Muscle of back (tissue), 11 donors: ENCODE data around the gene ATXN1. TPM values are rescaled to one million over a fixed set of nuclear protein-coding genes. Genes with fewer than 3 reads are reported as not detected.
A peak's percentile ranks its signal among the peaks of the same experiment; 100 is the strongest.

Source experiments
- DNase-seq, 3 donors: peaks; one replicate each; pipeline versions ENCODE4 v3.0.0 to v3.0.0-alpha.2; 2013
- polyA plus RNA-seq, 10 donors: library from polyadenylated mRNA; unstranded; fragments of 120-200 nt; gene quantifications; one replicate each; pipeline ENCODE4 v1.2.1, GENCODE V29; 2013; ENCODE audit not compliant: insufficient read length in 10 of 10

The ATXN1 gene
- polyA plus RNA-seq, 10 donors = 13.6 to 16.9 (median 15.0) TPM

DNA sequence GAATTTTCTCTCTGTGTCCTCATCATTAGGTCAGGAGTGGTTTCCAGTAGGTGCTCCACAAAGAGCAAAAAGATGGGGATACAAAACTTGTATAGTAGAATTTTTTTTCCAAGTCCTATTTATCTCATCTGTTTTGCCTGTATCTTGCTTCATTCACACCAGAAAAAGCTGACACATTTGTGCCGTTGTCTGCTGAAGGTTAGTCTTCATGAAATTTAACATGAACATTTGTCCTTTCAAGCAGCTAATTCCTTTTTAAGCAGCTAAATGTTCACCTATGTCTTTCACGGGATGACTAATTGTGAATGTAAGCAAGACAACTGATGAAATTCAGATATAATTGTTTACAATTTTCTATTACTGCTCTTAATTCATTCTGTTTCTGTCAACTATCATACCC lies 83.8 kb downstream of the ATXN1 start:
- no peak for DNase-seq

DNA sequence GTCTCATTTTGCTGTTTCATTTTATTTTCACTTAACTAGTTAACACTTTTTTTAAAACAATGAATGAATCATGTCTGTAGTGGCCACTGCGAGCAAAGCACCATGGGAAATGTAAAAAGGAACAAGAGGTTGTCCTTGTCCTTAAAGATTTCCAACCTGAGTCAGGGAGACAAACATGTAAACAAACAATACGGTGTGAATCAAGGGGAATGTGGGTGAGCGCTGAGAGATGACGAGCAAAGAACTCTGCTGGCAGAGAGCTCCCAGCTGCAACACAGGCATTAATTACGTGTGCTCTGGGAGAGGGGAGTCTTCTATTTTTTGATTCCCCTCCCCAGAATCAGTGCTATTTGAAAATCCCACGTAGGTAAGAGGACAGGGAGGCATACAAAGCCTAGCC lies 84.3 kb downstream of the ATXN1 start:
- DNase-seq = no peak

DNA sequence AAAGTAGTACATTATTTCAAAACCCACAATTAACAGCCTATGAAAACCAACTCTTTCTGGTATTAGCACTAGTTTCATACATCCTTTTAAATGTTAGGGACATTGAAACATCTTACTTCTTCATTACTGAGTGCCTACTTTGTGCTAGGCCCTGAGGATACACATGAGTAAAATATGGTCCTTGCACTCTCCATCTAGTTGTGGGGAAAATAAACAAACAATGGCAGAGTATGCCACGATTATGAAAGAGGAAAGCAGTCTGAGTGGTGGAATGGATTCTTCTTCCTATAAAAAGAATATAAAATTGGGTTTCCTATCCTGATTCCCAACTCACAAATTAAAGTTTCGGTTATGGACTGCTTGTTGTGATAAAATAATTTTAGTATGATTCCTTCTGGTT lies 84.9 kb downstream of the ATXN1 start:
- DNase-seq = no peak

DNA sequence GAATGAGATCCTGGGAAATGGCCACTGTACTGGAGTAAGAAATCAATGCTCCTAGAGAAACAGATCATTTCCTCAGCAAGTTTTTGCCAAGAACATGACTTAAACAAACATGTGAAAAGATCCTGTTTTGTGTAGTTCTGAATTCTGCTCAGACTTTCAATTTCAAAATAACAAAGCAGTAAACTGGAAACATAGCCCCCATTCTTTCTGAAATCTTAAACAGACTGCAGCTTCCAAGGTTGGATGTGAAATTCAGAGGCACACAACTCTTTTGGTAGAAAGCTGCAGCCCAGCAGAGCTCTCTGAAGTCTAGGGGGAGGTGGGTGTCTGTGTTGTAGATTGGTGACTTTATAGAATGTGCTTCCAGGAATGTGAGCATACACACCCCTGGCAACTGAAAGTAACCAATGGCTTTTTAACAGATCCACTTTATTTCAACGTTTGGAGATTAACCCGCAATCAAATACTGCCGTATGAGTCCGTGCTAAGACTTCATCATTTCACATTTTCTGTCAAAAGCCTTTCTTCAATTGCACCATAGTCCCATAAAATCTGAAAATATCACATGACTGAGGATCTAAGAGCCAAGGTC lies 86.4 kb downstream of the ATXN1 start:
- DNase-seq = peak in 1 of 3 donors; percentile 57

DNA sequence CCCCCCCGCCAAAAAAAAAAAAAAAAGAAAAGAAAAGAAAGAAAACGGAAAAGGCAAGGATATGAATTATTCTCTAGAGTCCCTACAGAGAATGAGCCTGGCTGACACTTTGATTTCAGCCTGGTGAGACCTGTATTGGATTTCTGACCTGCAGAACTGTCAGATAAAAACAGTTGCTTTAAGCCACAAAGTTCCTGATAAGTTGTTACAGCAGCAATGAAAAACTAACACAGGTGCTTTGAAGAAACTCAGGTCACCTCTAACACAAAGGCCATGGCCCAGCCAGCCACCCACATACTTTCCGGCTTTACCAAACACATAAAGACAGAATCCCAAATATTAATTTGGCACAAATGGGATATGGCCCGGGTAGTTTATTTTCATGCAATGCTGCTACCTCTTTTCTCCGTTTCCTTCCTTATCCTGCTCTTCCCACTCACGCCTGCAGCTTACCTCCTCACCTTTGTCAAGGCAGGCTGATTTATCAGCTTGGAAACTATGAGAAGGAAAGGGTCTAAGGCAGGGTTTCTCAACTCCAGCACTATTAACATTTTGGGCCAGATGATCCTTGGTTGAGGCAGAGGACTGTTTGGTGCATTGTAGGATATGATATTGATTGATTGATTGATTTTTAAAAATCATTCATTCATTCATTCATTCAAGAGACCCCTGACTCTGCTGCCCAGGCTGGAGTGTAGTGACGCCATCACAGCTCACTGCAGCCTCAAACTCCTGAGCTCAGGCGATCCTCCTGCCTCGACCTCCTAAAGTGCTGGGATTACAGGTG lies 88.1 kb downstream of the ATXN1 start:
- DNase-seq = no peak

DNA sequence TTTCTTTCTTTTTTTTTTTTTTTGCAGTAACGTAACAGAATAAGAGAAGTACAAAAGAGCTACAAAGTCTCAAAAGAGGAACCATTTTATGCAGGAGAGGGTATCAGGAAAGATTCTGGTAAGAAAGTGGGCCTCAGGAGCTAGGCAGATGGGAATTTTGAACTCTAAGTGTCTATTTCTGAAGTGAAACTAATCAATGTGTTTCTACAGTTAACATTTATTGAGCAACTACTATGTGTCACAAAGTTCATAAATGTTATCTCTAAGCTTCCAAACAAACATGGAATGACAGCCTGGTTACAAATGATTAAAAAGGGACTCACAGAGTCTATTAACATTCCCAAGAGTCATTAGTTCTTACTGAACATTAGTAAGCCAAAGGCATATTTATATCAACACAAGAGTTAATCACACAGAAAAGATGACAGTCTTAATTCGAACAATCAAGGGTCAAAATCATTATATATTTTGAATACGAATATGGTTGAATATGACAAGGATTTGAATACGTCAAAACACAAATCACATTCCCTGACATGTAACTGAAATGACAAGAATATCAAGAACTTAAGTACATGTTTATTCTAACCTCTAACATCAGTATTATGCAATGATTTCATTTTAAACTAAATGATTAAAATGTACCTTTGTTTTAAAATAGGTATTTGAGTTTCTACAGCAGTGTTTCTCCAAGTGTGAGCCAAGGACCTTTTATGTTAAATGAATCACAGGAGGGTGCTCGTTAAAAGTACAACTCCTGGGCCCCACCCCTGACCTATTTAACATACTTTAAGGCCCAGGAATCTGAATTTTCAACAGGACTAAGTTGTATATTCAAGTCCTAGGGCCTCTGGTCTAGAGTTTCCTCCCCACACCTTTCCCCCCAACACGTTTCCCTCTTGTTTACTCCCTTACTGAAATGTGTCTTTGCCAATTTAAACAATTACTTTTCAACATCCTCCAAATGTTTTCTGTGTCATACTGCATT lies 89.7 kb downstream of the ATXN1 start:
- DNase-seq = no peak

DNA sequence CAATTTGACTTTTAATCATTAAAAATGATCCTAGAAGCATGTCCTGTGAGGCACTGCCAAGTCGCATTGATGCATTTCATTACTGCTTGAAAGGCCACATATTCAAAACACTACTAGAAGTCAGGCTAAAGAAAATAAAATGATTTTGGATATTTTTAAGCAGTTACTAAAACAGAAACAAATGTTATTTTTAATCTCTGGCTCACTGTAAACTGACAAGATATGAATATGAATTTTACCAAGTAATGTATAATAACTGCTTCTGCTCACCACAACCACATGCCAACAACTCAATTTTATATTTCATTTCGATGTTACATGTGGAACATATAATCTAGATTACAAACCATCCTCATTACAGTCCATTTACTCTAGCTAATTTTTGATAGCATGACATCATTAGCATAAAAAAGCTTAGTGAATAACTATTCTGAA lies 90.6 kb downstream of the ATXN1 start:
- DNase-seq = no peak

DNA sequence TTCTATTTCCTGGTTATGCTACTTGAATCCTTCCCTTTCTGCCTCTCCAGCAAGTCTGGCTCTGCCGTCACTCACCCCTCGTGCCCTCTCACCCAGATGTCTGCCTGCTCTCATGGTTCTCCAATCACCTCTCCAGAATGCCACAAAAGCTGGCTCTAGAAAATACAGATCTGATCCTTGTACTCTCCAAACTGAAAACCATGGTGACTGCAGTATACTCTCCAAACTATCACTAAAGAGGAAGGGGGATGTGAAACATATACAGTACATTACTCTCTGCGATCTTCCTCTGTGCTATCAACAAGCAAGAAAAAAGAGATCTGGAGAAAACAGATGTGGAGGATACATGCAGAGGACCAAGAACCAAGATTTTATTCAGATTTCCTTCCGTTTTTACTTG lies 91.1 kb downstream of the ATXN1 start:
- DNase-seq = peak in 1 of 3 donors; percentile 42

DNA sequence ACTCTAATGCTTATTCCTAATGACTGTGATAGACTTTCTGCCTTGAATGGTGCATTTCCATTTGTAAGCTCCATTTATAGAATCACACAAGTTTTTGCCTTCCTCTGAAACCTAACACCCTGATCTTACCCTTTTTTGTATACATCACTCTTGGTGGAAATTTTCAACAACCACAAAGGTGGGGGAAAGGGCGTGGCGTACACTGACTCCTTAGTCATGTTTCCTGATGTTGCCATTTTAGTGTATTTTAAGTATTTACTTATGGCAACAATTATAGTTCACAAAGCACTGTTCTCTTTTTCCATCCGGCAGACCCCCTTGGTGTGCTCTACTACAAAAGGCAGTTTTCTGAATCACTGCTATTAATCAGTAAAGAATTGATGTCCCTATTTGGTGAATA lies 92.0 kb downstream of the ATXN1 start:
- no peak for DNase-seq

DNA sequence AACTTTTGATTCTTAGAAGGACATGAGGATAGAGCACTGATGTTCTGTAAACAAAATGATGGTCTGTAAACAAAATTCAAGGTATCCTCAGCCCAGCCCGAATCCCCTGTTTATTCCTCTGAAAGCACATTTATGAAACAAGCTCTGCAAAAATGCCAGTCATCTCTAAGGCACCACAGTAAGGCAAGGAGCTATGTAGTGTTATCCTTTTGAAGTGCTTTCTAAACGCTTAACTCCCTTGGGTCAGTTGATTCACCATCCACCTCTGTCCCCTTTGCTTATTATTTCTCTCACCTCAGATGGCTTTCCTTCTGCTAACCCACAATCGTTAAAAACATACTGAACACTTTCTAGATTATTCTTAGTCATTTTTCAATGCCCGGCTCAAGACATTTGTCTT lies 93.8 kb downstream of the ATXN1 start:
- DNase-seq = no peak

DNA sequence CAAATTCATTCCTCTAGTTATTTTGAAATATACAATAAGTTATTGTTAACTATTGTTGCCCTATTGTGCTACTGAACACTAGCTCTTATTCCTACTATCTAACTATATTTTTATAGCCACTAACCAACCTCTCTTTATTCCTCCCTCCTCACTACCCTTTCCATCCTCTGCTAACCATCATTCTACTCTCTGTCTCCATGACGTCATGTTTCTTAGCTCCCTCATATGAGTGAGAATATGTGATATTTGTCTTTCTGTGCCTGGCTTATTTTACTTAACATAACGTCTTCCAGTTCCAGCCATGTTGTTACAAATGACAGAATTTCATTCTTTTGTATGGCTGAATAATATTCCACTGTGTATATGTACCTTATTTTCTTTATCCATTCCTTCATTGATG lies 95.3 kb downstream of the ATXN1 start:
- no peak for DNase-seq

DNA sequence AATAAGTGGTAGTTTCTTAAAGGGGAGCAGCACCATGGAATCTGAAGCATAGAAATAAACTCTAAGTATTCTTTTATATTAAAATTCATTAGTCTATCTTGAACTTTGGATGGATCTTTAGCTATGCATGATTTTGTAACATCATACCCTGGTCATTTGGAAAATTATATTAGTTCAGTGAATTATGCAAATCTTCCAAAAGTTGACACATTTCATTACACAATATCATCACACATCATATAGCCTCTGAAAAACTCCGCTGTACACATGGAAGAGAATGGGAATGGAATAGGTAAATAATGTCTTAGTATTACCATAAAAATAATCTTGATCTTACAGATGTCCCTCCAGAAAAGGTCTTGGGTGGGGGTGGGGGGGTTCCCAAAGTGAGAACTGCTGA lies 96.1 kb downstream of the ATXN1 start:
- DNase-seq = no peak

DNA sequence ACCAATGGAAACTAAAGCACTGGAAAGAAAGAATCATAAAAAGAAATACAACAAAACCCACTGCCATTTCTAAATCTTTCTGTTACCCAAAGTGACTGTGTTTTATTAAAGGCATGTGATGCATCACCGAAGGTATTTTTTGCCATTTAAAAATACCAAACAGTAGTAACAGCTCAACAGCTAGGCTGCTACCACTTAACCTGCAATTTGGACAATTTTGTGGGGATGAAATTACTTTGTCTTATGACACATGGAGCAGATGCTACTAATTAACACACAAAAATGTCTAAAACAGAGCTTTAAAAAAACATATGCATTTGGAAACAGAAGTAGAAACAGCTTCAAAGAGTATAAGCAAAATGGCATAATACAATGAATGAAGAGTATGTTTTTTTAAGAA lies 97.4 kb downstream of the ATXN1 start:
- no peak for DNase-seq

DNA sequence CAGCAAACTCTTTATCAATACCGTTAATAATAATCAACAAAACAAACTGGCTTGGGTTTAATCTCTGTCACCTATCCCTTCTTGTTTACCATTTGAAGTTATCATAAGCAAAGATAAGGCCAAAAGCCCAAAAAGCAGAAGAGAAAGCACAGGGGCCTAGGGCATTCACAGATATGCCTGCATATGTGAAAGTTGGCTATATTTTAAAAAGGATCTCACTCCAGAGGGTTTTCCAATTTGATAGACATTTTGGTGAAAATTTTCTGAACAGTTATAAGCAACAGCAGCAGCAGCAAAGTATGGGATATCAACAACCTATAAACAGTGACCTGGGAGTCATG lies 101.1 kb downstream of the ATXN1 start:
- no peak for DNase-seq

DNA sequence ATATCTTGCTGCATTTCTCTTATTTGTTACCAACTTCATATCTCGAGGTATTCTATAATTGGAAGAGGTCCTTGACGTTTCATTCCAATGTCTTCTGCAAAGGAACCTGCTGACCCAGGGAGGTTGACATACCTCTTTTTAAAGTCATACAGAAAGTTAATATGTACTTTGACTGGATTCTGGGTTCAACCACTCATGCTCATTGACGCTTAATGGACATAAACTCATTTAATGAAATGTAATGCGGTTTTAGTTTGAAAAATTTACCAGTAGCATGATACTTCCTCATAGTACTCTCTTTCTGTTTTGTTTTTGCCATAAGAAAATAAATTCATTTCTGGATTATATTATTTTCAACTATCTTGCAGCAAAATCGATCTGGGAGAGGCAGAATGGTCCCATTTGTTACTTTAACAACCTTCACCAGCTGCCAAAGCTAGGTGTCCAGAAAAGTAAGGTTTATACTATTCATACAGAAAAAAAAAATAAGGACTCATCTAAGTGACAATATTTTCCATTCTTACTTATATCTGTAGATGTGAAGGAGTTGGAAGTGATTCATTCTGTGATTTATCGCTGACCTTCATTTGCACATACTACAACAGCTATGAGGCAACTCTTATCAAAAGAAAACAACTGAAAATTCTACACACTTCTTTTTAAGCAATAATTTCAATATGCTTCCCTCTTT lies 101.6 kb downstream of the ATXN1 start:
- DNase-seq = no peak

DNA sequence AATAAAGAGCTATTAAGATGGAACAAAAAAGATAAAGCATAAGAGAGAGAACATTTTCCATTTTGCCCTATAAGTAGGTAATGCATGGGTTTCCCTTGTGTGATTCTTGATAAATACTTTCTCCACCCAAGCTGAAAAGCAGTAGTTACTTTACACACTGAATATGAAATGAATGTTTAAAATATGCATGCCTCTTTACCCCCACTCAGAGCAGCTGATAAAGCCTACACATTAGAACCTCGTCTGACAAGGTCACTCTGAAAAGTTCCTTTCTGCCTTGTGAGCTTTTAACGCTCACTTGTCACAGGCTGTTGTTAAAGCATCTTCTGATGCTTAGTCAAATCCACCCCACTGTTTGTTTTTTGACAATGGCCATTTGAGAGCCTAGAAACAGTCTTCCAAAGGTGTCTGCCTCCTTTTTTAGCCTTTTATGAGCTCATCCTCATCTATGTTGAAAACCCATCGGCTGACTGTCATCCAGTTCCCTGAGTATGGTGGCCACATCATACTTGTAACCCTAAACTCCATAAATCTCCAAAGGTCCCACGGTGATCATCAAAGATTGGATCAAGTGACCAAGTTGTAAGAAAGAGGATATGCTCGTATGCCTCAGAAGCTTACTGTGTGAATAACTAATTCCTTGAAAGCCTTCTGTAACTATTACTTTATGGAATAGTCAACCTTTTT lies 102.8 kb downstream of the ATXN1 start:
- DNase-seq = no peak

DNA sequence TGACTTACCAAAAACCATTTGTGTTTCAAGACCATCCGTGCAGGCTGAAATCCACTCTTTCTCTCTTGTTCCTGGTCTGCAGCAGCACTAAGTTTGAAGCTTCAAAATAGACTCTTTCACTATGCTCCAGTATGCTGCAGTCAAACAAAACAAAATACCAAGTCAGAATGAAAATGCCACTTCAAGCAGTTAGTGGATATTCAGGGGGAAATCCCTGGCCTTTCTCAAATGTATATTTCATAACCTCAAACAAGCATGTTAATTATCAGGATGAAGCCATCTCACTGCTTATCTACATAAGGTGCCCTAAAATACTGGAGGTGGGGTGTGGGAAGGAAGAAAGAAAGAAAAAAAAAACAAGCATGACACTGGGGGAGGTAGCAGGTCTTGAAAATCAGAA lies 103.5 kb downstream of the ATXN1 start:
- no peak for DNase-seq

DNA sequence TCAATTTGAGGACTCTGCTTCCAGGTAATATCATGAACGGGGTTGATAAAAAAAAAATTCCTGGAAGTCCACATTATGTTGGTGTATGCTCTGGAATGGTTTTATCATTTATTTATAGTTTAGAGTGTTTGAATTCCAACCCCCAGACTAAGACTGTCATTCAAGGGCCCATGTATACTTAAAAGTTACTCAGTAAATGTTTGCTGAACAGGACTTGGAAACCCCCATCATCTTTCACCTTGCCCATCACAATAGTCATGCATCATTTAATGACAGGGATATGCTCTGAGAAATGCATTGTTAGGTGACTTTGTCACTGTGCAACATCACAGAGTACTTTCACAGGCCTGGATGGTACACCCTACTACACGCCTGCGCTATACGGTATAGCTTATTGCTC lies 104.8 kb downstream of the ATXN1 start:
- no peak for DNase-seq

DNA sequence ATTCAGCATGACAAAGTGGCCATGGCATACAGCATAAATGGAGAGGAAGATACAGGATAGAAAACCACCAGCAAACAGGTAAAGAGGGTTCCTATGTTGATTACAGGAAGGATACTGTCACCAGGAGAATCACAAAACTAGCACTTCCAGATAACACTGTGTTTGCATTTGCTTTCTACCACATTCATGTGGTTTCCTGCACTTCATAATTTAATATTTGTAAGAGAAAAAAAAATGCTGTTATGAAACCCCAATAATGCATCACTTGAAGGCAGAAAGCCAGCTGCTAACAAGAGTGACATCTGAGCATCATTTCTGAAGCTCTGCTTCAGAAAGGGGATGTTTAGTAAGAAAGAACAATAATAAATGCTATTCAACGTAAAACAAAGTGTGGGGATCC lies 106.6 kb downstream of the ATXN1 start:
- DNase-seq = no peak

DNA sequence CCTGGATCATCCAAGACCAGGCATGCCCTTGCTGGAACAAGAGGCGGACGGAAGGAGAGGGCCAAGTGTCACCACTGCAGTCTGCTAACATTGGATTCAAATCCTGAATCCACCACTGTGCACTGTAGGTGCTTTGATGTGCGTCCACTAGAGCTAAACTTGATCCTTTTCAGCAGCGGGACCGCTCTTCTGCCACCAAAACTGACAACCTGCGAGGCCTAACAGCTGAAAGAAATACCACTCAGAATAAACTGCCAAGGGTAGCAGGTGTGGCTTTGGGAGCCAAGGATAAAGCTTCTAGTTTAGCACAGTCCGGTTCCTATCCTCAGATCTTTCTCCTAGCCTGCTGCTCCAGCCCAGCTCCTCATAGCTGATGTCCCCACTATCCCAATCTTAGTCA lies 108.0 kb downstream of the ATXN1 start:
- peak in 1 of 3 donors; percentile 27 for DNase-seq

DNA sequence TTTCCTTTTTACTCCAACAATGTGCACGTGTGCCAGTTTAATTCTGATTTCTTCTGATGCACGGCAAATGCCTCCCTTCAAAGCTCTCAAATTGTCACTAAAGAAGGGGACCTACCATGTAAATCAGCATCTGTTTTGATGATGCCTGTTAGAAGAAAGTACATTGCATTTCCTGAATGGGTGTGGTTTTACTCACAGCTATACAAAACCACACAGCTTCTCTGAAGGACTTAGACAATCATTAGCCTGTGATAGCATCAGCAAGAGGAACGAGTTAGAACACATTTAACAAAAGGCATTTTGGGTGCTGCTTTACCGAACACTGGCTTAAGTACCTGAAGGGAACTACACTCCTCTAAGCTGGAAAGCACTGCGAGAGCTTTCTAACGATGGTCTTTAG lies 109.4 kb downstream of the ATXN1 start:
- no peak for DNase-seq
